Measurements from ENCODE around the gene OXNAD1. TPM values are rescaled to one million over a fixed set of nuclear protein-coding genes. Genes with fewer than 3 reads are reported as not detected.

Gene OXNAD1
- total RNA-seq, 1 experiment from 2014 or later = 12.1 TPM

DNA sequence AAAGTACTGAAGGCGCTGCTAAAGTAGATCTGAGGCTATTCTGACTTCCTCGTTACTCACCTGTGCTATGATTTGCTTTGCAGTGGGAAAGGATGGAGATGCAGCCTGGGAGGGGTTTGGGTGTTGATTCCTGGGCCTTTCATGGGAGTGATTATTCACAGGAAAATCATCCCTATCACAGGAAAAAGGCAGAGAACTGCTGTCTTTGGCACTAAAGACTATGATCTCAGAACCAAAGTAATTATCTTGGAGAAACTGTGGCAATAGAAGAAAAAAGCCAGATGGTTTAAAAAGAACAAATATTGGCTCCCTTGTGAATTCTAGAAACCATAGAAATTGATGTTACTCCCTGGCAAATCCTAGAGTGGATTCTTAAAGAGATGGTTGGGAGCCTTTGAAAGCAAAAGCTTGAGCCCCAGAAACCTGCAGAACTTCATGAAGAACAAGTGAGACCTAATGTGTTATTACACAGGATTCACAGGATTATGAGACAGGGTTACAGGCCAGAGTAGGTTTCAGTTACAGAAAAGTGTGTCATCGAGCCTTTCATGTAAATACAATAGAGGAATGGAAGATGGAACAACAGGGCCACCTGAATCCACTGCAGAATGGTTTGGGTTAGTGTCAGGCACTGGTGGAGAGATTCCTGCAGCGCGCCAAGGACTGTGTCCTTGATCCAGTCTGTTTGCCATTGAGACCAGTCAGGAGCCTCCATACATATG, 85.7 kb downstream of the OXNAD1 start:
- POLR2A ChIA-PET = interaction anchor here (0.6 kb wide), 1 partner anchor 168 kb away, joined by 3 read pairs; no protein-coding TSS in a partner anchor
- Histone ChIP-seq H3K79me2 (ENCODE audit: insufficient read depth, low read length) (no peaks in the 10 kb centered on the region), H3K4me1 (ENCODE audit: control insufficient read depth in 1 of 2, insufficient read depth in 2 of 2, low read length in 2 of 2) (no peaks in the 10 kb centered on the region), H3K9ac (ENCODE audit: low read length) (no peak overlapping the region), H3K9me2 (ENCODE audit: insufficient read depth) (no peaks in the 10 kb centered on the region), H3K4me3 (replicated peaks in 1 of 2; ENCODE audit: low read depth in 1 of 2, low read length in 2 of 2) (no peak overlapping the region), H2AFZ (ENCODE audit: low read depth, low read length, poor library complexity, severe bottlenecking) (no peak overlapping the region), H3K4me2 (ENCODE audit: low read length) (no peak overlapping the region), H3K27me3 (ENCODE audit: insufficient read depth, low read length) (no peaks in the 10 kb centered on the region), H3K27ac (ENCODE audit: low read depth, low read length) (no peak overlapping the region), H4K20me1 (ENCODE audit: insufficient read depth) (no peaks in the 10 kb centered on the region), H3K9me3 (ENCODE audit: control insufficient read depth in 1 of 2, insufficient read depth in 1 of 2, low read depth in 1 of 2, low read length in 2 of 2) (no peaks in the 10 kb centered on the region), H3K36me3 (ENCODE audit: control insufficient read depth in 1 of 2, insufficient read depth in 2 of 2, low read length in 2 of 2) (no peaks in the 10 kb centered on the region)
- RAD21 ChIA-PET (ENCODE audit: low non-redundant PET in 1 of 2, low total read pairs in 2 of 2, uncharacterized antibody in 2 of 2, unreplicated experiment in 2 of 2) = no interaction called here
- DNase-seq (ENCODE audit: low read depth, low spot score) = no peak
- CTCF ChIA-PET = no interaction called here
- no peak for ATAC-seq
- intact Hi-C loops (cut with micrococcal nuclease) = no loop called here
- no TSS peak for BruUV-seq (replicated peaks)
- TF ChIP-seq JUND (IDR thresholded peaks at IDR 0.05) (no peak), CBX3 (IDR thresholded peaks at IDR 0.05; ENCODE audit: low read depth) (no peak), RAD21 (IDR thresholded peaks at IDR 0.05; ENCODE audit: low read depth) (no peak), YY1 (IDR thresholded peaks at IDR 0.05; ENCODE audit: extremely low read depth, insufficient replicate concordance, low read depth, low read length) (no peak), CEBPB (IDR thresholded peaks at IDR 0.05; ENCODE audit: low read depth) (no peak), SRF (IDR thresholded peaks at IDR 0.05; ENCODE audit: low read depth) (no peak), TCF7L2 (IDR thresholded peaks at IDR 0.05; ENCODE audit: borderline replicate concordance, extremely low read depth, insufficient read depth, insufficient read length) (no peak)

DNA sequence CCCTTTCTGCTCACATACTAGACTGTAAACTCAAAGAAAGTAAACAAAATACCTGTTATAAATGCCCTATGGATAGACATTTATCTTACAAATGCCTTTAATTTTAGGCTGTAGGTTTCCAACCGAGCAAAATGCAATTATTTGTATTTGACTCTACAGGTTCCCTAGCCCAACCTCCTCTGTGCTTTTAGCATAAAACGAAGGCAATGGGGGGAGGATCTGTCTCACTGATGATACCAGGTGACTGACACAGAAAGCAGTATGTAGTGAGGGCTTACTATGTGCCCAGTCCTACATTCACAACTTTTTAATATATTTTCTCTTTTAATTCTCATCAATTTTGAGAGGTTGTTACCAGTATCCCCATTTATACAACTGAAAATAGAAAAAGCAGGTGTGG, 87.4 kb downstream of the OXNAD1 start:
- ChIA-PET CTCF (no interaction called here), RAD21 (ENCODE audit: low non-redundant PET in 1 of 2, low total read pairs in 2 of 2, uncharacterized antibody in 2 of 2, unreplicated experiment in 2 of 2) (no interaction called here), POLR2A (no interaction called here)
- H2AFZ ChIP-seq (ENCODE audit: low read depth, low read length, poor library complexity, severe bottlenecking) = no peak overlapping the region
- no peak for TF ChIP-seq EZH2phosphoT487 (IDR thresholded peaks at IDR 0.05; ENCODE audit: borderline replicate concordance)
- TF ChIP-seq ELF1 (IDR thresholded peaks at IDR 0.05; ENCODE audit: borderline replicate concordance, low read depth) = no peak
- TF ChIP-seq POLR2AphosphoS5 (IDR thresholded peaks at IDR 0.05; ENCODE audit: low read depth, low read length) = no peak
- TF ChIP-seq FOSL1 (IDR thresholded peaks at IDR 0.05; ENCODE audit: low read depth) = no peak
- TF ChIP-seq ZFX (IDR thresholded peaks at IDR 0.05) = no peak
- TF ChIP-seq, protein P1, sequence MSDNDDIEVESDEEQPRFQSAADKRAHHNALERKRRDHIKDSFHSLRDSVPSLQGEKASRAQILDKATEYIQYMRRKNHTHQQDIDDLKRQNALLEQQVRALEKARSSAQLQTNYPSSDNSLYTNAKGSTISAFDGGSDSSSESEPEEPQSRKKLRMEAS (IDR thresholded peaks at IDR 0.05) = no peak
- no peak for TF ChIP-seq ATF3 (IDR thresholded peaks at IDR 0.05)
- H3K4me3 ChIP-seq (replicated peaks in 1 of 2; ENCODE audit: low read depth in 1 of 2, low read length in 2 of 2) = no peak overlapping the region
- intact Hi-C loops (cut with micrococcal nuclease) = no loop called here
- H3K27ac ChIP-seq (ENCODE audit: low read depth, low read length) = no peak overlapping the region
- H3K4me1 ChIP-seq (ENCODE audit: control insufficient read depth in 1 of 2, insufficient read depth in 2 of 2, low read length in 2 of 2) = no peaks in the 10 kb centered on the region
- DNase-seq (ENCODE audit: low read depth, low spot score) = no peak
- no peaks in the 10 kb centered on the region for H3K36me3 ChIP-seq (ENCODE audit: control insufficient read depth in 1 of 2, insufficient read depth in 2 of 2, low read length in 2 of 2)
- H3K79me2 ChIP-seq (ENCODE audit: insufficient read depth, low read length) = no peaks in the 10 kb centered on the region
- H3K4me2 ChIP-seq (ENCODE audit: low read length) = no peak overlapping the region
- no peak overlapping the region for H3K9ac ChIP-seq (ENCODE audit: low read length)
- ATAC-seq = no peak
- no peaks in the 10 kb centered on the region for H3K9me3 ChIP-seq (ENCODE audit: control insufficient read depth in 1 of 2, insufficient read depth in 1 of 2, low read depth in 1 of 2, low read length in 2 of 2)
- no peaks in the 10 kb centered on the region for H4K20me1 ChIP-seq (ENCODE audit: insufficient read depth)
- BruUV-seq (replicated peaks) = no TSS peak
- H3K9me2 ChIP-seq (ENCODE audit: insufficient read depth) = no peaks in the 10 kb centered on the region
- H3K27me3 ChIP-seq (ENCODE audit: insufficient read depth, low read length) = no peaks in the 10 kb centered on the region

Measured in HCT116 (cell line).